HG03565 (cell line): ENCODE data around the gene VIM.
"Not testable (repeated sequence)": the region's sequence is repeated elsewhere in the genome, so short reads cannot be mapped to it uniquely, and the experiment has no call there.

Experiments used
- ATAC-seq: cut with Tn5 transposase; IDR thresholded peaks from one replicate; pipeline ENCODE4 v1.9.1; 2021; ENCODE audit warnings: mild to moderate bottlenecking, moderate library complexity; ENCODE audit not compliant: unreplicated experiment

VIM gene

GRCh38 chr10:17231788-17232187, 3.7 kb downstream of the VIM start:
- no peak for ATAC-seq

DNA sequence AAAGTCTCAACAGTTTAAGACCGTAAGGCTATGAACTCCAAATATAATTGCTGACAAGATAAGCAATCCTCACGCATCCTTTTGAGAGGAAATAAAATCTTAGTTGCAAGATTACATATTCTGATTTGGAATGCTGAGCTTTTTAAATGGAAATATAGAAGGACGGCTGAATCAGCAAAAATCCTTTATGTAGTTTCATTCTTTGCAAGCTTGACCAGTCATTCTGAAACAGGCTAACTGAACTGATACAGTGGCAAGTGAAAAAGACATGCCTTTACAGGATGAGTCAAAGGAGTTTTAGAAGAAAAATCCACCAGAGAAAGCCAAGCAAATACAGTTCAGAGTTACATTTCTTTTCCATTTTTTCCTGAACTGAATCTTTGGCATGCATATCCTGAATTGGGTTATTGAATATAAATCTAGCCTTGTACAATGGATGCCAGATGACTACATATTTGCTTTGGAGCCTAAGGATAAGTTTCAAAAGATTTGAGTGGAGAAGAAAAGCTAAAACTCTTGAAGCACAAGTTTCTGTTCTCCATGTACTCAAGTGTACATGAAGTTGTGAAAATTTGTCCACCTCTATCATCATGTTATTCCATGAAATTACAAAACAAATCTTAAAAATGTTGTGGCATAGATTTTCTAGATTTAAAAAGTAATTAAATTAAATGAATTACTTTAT, 4.4 kb downstream of the VIM start:
- peak; percentile 24 for ATAC-seq

GRCh38 chr10:17233286-17233991, 5.4 kb downstream of the VIM start:
- ATAC-seq, result no peak

DNA sequence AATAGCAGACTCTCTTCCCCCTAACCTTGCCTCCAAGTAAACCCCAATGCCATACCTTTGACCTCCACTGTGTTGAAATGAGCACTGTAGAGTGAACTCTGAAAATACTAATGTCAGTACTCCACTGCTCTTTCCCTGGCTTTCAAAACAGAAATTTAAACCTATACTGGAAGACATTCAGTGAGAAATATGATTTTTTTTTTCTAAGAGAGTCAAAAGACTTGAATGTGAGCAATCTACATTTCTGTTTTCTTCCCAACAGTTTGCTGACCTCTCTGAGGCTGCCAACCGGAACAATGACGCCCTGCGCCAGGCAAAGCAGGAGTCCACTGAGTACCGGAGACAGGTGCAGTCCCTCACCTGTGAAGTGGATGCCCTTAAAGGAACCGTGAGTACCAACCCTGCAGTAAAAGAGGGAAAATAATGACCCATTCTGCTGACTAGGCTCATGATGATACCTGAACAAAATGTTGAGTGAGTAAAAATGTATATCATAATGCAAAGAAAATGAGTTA, 6.4 kb downstream of the VIM start:
- no peak for ATAC-seq

- ATAC-seq, result no peak
Measured at GRCh38 chr10:17235136-17235535, 7.1 kb downstream of the VIM start.

- no peak for ATAC-seq
Measured at GRCh38 chr10:17236468-17237148, 8.6 kb downstream of the VIM start.

GRCh38 chr10:17237149-17237527, 9.1 kb downstream of the VIM start:
- no peak for ATAC-seq

DNA sequence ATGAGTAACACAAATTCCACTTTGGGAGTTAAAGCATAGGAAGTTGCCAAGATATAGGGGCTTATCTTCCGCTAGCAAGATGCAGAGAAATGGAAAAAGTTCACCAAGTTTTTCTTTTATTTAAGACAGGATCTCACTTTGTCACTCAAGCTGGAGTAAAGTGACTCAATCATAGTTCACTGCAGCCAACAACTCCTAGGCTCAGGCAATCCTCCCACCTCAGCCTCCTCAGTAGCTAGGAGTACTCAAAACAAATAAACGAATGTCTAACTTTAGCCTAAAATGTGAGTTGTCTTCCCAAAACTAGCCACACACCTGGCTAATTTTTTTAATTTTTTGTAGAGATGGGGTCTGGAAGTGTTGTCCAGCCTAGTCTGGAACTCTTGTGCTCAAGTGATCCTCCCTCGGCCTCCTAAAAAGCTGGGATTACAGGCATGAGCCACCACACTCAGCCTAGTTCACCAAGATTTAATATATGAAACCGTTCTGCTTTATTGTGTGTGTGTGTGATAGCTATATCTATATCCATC, 9.9 kb downstream of the VIM start:
- no peak for ATAC-seq

DNA sequence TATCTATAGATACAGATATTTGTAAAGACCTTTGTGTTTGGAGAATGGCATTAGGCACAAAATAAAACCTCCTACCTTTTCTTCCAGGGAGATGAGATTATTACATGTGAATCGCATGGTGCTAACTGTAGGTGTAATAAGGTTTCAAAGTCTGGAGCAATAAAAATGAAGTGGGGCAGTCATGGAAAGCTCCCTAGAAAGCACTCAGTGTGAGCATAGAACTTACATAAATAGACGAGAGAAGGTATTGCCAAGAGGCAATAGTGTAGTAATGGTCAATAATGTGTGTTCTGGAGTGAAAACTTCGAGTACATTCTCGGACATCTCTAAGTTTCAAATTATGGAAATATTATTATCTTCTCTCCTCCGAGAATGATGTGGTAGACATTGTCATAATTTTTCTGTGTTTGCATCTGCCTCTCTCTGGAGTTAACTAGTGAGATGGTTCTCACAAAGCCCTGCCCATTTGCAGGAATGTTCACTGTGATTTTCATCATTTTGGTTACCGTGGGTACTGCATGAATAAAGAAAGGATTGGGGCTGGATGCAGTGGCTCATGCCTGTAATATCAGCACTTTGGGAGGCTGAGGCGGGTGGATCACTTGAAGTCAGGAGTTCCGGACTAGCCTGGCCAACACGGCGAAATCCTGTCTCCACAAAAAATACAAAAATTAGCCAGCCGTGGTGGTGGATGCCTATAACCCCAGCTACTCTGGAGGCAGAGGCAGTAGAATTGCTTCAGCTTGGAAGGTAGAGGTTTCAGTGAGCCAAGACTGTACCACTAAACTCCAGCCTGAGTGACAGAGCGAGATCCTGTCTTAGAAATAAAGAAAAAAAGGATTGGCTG, 10.6 kb downstream of the VIM start:
- no peak for ATAC-seq

- ATAC-seq, result no peak
Measured at GRCh38 chr10:17239345-17240085, 11.5 kb downstream of the VIM start.

GRCh38 chr10:17240096-17240495, 12.1 kb downstream of the VIM start:
- ATAC-seq, result no peak

- ATAC-seq, result no peak
Measured at GRCh38 chr10:17240616-17241015, 12.6 kb downstream of the VIM start.

- ATAC-seq, result no peak
Measured at GRCh38 chr10:17241611-17242333, 13.7 kb downstream of the VIM start.

DNA sequence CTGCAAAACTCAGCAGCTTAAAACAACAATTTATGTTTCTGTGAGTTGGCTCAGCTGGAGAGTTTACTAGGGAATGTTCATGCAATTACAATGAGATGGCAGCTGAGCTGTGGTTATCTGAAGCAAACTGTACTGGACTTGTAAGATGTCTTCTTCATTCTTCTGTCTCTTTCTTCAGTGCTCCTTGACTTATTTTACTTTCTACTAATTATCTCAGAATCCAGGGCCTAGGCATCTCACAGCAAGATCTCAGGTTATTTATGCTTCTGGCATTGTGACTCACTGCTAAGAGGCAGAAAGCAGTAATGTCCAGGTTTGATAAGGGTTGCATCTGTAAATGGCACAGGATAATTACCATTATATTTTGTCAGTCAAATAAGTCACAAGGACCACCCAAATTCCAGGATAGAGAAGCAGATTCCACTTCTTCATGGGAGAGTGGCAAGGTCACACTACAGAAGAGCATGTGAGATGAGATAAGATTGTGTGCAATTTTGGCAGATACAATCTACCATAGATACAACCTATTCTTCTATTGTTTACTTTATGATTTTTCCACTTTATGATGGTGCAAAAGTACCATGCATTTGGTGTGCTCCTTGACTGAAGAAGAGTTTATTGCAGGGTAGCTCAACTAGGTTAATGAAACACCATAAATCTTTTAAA, 16.8 kb downstream of the VIM start:
- no peak for ATAC-seq

DNA sequence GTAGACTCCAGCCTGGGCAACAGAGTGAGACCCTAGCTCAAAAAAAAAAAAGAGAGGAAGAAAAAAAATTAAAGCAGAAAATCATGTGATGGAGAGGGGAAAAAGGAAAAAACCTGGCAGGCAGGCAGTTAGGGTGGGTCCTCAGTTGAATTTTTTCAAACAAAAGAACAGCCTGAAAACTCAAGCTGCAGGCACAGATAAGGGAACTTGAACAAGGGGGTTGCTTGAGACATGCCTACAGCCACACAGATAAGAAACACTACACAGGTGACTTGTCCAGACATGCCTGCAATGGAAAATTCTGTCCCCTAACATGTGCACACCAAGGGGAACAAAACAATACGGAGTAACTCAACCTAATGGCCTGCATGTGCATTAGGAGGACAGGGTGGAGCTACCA, 19.2 kb downstream of the VIM start:
- no peak for ATAC-seq

GRCh38 chr10:17248964-17249363, 20.9 kb downstream of the VIM start:
- ATAC-seq, result no peak

DNA sequence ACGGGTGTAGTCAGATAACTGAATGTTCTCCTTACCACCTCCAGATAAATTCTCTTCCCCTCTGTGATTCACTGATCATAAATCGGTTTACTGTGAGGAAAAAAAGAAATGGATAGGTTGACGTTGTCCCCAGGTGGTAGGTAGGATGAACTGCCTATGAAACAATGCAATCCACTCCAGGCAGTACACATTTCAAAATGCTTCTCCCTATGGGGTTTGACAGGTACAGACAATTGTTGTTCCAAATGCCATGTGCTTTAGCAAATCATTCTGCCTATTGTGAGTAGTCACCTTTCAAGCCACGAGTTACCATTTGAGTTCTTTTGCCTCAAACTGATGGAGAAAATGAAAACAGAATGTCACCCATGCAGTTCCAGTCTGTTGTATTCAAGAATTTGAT, 21.8 kb downstream of the VIM start:
- ATAC-seq, result no peak

DNA sequence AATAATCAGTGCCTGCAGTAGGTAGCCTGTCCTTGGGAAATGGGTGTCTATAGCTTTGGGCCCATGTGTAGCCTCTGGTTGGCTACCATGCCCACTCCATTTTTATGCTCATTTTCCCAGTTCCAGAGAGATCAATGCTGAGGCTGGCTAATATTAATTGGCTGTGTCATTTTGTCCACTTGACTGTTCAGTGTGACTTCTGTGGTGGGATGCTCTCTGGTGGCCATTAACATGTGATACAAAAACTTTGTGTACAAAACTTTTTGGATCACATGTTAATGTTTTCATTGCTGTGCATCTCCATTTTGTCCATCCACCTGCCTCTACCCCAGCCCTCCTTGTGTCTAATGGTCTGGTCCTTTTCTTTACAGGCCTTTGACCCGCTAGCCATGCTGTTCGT, 22.7 kb downstream of the VIM start:
- no peak for ATAC-seq

GRCh38 chr10:17254543-17255050, 26.6 kb downstream of the VIM start:
- not testable (repeated sequence) for ATAC-seq
